PC-3 (cell line): ENCODE results near the gene ARL16.

Source experiments
- EZH2phosphoT487 ChIP-seq: fragments of 300-600 bp; sonication (generic); IDR thresholded peaks from 2 replicates; pipeline ENCODE4 v1.6.1; 2018; ENCODE audit warnings: mild to moderate bottlenecking, antibody characterized with exemption, low read length, borderline replicate concordance
- TF ChIP-seq, protein P1 (sequence below): fragments of 300-600 bp; sonication (generic); conservative IDR thresholded peaks from 2 replicates; pipeline ENCODE4 v1.5.1; 2017; ENCODE audit warnings: antibody characterized with exemption, low read depth, mild to moderate bottlenecking, low read length

DNA sequence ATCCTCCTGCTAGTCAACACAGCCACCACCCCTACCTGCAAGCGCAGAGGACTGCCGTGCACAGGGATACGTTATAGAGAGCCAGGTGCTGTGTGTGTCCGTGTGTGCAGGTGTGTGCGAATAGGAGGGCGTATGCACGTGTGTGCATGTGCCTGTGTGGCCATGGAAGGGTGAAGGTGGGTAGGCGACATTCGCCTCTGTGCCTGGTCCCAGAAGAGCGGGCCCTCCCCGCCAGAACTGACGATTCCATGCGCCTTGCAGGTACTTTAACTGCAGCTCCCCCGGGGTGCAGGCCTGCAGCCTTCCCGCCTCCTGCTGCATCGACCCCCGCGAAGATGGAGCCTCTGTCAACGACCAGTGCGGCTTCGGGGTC is 36.0 kb downstream of the ARL16 start:
- TF ChIP-seq, protein P1, sequence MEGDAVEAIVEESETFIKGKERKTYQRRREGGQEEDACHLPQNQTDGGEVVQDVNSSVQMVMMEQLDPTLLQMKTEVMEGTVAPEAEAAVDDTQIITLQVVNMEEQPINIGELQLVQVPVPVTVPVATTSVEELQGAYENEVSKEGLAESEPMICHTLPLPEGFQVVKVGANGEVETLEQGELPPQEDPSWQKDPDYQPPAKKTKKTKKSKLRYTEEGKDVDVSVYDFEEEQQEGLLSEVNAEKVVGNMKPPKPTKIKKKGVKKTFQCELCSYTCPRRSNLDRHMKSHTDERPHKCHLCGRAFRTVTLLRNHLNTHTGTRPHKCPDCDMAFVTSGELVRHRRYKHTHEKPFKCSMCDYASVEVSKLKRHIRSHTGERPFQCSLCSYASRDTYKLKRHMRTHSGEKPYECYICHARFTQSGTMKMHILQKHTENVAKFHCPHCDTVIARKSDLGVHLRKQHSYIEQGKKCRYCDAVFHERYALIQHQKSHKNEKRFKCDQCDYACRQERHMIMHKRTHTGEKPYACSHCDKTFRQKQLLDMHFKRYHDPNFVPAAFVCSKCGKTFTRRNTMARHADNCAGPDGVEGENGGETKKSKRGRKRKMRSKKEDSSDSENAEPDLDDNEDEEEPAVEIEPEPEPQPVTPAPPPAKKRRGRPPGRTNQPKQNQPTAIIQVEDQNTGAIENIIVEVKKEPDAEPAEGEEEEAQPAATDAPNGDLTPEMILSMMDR, result no peak
- TF ChIP-seq EZH2phosphoT487, result no peak
